ENCODE measurements around the gene ATAT1.
"Not testable (repeated sequence)": the region's sequence is repeated elsewhere in the genome, so short reads cannot be mapped to it uniquely, and the experiment has no call there.

DNA sequence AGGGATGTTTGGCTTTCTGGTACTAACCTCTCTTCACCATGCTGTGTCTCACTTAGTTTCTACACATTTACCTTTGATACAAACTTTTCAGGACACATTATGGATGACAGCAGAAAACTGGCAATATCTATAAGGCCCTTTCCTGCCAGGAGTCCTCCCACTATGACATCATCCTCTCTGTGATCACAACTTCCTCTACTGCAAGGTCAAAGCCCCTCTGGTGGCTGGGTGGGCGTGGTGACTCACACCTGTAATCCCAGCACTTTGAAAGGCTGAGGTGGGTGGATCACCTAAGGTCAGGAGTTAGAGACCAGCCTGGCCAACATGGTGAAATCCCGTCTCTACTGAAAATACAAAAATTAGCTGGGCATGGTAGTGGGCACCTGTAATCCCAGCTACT is 39.6 kb downstream of the ATAT1 start:
- TF ChIP-seq EZH2 (optimal IDR thresholded peaks at IDR 0.05; ENCODE audit: low read depth, low read length), result not testable (repeated sequence)
- TF ChIP-seq, protein P1, sequence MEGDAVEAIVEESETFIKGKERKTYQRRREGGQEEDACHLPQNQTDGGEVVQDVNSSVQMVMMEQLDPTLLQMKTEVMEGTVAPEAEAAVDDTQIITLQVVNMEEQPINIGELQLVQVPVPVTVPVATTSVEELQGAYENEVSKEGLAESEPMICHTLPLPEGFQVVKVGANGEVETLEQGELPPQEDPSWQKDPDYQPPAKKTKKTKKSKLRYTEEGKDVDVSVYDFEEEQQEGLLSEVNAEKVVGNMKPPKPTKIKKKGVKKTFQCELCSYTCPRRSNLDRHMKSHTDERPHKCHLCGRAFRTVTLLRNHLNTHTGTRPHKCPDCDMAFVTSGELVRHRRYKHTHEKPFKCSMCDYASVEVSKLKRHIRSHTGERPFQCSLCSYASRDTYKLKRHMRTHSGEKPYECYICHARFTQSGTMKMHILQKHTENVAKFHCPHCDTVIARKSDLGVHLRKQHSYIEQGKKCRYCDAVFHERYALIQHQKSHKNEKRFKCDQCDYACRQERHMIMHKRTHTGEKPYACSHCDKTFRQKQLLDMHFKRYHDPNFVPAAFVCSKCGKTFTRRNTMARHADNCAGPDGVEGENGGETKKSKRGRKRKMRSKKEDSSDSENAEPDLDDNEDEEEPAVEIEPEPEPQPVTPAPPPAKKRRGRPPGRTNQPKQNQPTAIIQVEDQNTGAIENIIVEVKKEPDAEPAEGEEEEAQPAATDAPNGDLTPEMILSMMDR (IDR thresholded peaks at IDR 0.05; ENCODE audit: low read length), result not testable (repeated sequence)
